Stimulated activated naive CD8-positive, alpha-beta T cell treated with anti-CD3 and anti-CD28 coated beads, Interleukin-15, Interleukin-2, amounts not matched to agents 100 ng/mL and 50 ng/mL, for 24 hours (primary cell): ENCODE results near the gene OLFM2.
"Not testable (repeated sequence)": the region's sequence is repeated elsewhere in the genome, so short reads cannot be mapped to it uniquely, and the experiment has no call there.

Source experiments
- H3K27ac Mint-ChIP-seq: one replicate; pipeline ENCODE4 v1.8.0; 2021; ENCODE audit warnings: mild to moderate bottlenecking, mixed read lengths
- H3K27me3 Mint-ChIP-seq: one replicate; pipeline ENCODE4 v1.8.0; 2021; ENCODE audit warnings: mixed read lengths
- H3K36me3 Mint-ChIP-seq: one replicate; pipeline ENCODE4 v1.8.0; 2021; ENCODE audit warnings: low read depth, mixed read lengths
- H3K4me1 Mint-ChIP-seq: one replicate; pipeline ENCODE4 v1.8.0; 2021; ENCODE audit warnings: low read depth, mixed read lengths
- H3K4me3 Mint-ChIP-seq: one replicate; pipeline ENCODE4 v1.8.0; 2021; ENCODE audit warnings: mild to moderate bottlenecking, mixed read lengths
- H3K9me3 Mint-ChIP-seq: one replicate; pipeline ENCODE4 v1.8.0; 2021; ENCODE audit warnings: mixed read lengths

Gene OLFM2

DNA sequence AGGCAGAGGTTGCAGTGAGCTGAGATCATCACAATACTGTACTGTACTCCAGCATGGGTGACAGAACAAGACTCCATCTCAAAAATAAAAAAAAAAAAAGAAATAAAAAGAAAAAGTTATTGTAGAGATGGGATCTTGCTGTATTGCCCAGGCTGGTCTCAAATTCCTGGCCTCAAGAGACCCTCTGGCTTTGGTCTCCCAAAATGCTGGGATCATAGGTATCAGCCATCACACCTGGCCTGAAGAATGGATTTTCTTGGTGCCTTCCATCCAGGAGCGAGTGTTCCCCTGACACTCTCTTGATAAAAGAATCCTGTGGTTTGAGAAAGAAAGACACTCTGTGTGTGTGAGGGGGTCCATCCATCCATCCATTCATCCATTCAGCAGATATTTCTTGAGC is 4.7 kb downstream of the OLFM2 start:
- Mint-ChIP-seq H3K27ac (no peak overlapping the region), H3K27me3 (peaks cover 42% of the 10 kb centered on the region), H3K4me1 (peaks cover 20% of the 10 kb centered on the region), H3K4me3 (no peak overlapping the region), H3K36me3 (no peaks in the 10 kb centered on the region), H3K9me3 (no peaks in the 10 kb centered on the region)

GRCh38 chr19:9923440-9923839 is 12.9 kb downstream of the OLFM2 start:
- Mint-ChIP-seq H3K4me1 (no peaks in the 10 kb centered on the region), H3K9me3 (no peaks in the 10 kb centered on the region), H3K4me3 (no peak overlapping the region), H3K27ac (no peak overlapping the region), H3K27me3 (peaks cover 9% of the 10 kb centered on the region), H3K36me3 (no peaks in the 10 kb centered on the region)

DNA sequence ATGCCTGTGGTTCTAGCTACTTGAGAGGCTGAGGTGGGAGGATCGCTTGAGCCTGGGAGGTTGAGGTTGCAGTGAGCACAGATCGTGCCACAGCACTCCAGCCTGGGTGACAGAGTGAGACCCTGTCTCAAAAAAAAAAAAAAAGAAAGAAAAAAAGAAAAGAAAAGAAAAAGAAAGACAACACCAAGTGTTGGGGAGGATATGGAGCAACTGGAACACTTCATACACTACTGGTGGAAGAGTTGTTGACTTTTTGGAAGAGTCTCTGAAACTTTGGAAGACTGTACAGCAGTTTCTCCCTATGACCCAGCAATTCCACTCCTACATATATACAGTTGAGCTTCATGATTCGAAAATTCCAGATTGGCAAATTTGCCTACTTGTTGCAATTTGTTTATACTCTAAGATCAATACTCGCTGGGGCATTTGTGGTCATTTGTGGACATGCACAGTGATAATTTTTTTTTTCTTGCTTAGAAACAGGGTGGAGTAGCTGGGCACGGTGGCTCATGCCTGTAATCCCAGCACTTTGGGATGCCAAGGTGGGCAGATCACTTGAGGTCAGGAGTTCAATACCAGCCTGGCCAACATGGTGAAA is 13.4 kb downstream of the OLFM2 start:
- not testable (repeated sequence) for H3K36me3 Mint-ChIP-seq, H3K27ac Mint-ChIP-seq, H3K4me3 Mint-ChIP-seq, H3K4me1 Mint-ChIP-seq, H3K9me3 Mint-ChIP-seq
- peaks cover 10% of the 10 kb centered on the region for H3K27me3 Mint-ChIP-seq

DNA sequence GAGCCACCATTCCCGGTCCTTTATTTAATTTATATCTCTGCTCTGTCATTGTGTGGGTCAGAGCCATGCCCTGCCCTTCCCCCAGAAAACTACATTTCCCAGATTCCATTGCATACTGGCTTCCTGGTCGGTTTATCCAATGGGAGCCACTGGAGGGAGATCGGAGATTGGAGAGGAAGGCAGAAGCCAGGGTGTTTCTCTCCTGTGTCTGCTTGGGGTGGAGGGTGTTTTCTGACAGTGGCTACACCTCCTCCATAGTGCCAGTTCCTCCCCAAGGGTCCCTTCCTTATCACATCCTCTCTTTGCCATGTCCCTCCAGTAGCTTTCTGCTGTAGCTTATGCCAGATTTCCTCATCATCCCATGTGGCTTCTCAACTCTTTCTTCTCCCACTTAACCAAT is 19.0 kb downstream of the OLFM2 start:
- no peaks in the 10 kb centered on the region for H3K36me3 Mint-ChIP-seq
- H3K9me3 Mint-ChIP-seq, result no peaks in the 10 kb centered on the region
- no peak overlapping the region for H3K27ac Mint-ChIP-seq
- H3K4me3 Mint-ChIP-seq, result no peak overlapping the region
- peaks cover 10% of the 10 kb centered on the region for H3K4me1 Mint-ChIP-seq
- peaks cover 33% of the 10 kb centered on the region for H3K27me3 Mint-ChIP-seq

DNA sequence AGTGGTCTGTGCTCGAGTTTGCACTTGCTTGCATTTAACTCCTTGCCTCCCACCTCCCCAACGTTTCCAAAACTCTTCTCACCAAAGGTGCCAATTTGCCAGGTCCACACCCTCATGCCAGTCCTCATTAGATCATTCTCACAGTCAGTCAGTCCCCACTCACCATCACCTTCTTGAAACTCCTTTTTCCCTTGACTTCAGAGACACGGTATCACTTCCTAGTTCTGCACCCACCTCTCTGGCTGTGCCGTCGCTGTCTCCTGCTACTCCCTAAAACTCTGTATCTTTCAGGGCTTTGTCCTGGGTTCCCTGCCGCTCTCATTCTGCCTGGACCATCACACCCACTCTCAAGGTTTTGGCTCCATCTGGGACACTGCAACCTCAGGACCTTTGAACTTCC is 19.6 kb downstream of the OLFM2 start:
- Mint-ChIP-seq H3K27me3 (peaks cover 33% of the 10 kb centered on the region), H3K27ac (no peak overlapping the region), H3K9me3 (no peaks in the 10 kb centered on the region), H3K4me1 (peaks cover 10% of the 10 kb centered on the region), H3K4me3 (no peak overlapping the region), H3K36me3 (no peaks in the 10 kb centered on the region)

GRCh38 chr19:9914315-9915207 is 21.8 kb downstream of the OLFM2 start:
- H3K9me3 Mint-ChIP-seq, result no peaks in the 10 kb centered on the region
- no peaks in the 10 kb centered on the region for H3K36me3 Mint-ChIP-seq
- peaks cover 34% of the 10 kb centered on the region for H3K27me3 Mint-ChIP-seq
- H3K27ac Mint-ChIP-seq, result no peak overlapping the region
- H3K4me1 Mint-ChIP-seq, result peaks cover 10% of the 10 kb centered on the region
- peak overlapping the region; percentile 75 for H3K4me3 Mint-ChIP-seq

DNA sequence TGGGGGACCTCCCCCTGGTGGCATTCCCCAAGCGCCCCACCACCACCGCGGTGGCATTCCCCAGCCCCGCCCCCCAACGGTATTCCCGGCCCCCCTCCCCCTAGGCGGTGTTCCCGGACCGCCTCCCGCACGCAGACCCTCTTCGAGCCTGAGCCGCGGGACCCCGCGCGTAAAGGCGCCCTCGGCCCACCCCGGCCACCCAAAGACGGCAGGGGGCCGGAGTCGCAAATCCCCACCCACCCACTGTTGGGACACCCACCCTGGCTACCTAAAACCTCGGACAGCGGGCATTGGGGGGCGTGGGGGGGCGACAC is 22.4 kb downstream of the OLFM2 start:
- Mint-ChIP-seq H3K9me3 (no peaks in the 10 kb centered on the region), H3K27ac (no peak overlapping the region), H3K4me3 (peak overlapping the region; percentile 75), H3K27me3 (peaks cover 40% of the 10 kb centered on the region), H3K36me3 (no peaks in the 10 kb centered on the region), H3K4me1 (peaks cover 10% of the 10 kb centered on the region)

DNA sequence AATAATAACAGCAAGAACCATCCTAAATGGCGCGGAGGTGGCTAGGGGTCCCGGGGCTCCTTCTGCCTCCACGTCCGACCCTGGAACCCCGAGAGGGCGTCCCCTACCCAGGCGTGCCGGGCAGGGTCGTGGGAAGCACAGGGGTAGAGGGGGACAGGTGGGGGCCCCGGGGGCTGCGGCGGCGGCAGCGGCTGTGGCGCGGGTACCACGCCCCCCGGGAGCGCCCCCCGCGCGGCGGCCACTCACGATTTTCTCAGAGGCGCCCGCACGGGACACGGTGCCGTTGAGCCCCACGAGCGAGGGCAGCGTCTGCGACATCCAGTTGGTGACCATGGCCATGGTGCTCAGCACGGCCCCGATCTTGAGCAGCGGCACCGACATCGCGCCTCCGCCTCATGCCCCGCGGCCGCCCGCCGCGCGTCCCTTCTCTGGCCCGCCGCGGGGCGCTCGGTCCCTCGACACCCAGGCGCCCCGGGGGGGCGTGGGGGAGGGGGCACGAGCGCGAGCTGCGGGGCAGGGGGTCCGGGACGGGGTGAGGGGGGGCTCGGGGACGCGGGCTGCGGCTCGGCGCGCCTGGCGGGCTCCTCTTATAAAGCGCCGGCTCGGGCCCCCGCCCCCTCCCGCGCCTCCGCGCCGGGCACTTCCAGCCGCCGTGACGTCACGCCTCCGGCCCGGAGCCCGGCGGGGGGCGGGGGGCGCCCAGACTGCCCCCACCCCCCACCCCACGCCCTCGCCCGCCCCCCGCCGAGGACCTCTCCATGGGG is 22.9 kb downstream of the OLFM2 start:
- Mint-ChIP-seq H3K36me3 (no peaks in the 10 kb centered on the region), H3K27ac (no peak overlapping the region), H3K27me3 (peaks cover 35% of the 10 kb centered on the region), H3K4me1 (peaks cover 10% of the 10 kb centered on the region), H3K4me3 (peak overlapping the region; percentile 59), H3K9me3 (no peaks in the 10 kb centered on the region)

DNA sequence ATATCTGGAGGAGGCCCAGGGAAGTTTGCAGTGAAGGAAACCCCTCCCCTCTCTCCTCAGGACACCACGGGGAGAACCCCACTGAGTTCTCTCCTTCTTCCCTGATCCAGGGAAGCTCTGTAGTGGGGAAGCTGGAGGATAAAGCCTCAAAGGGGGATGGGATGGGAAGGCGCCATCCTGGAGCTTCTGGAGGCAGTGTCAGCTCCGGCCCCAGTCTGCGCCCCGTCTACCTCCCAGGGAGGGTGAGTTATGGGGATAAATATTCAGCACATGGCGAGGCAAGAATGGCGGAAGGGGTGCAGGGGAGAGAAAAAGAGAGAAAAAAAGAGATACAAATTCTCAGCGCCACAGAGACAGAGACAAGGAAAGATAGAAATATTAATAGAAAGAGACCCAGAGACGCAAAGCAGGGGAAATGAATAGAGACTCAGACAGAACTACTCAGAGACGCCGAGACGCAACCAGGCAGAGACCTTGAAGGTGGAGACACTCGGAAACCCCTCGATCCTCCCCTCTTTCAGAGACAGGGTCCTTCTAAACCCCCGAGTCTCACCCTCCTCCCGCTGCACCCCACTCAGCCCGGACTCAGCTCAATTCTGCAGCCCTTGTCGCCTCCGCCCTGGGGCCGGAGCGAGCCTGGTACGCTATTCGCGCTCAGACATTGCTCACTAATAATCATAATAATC is 23.6 kb downstream of the OLFM2 start:
- no peak overlapping the region for H3K27ac Mint-ChIP-seq
- H3K36me3 Mint-ChIP-seq, result no peaks in the 10 kb centered on the region
- H3K4me3 Mint-ChIP-seq, result peak overlapping the region; percentile 59
- H3K4me1 Mint-ChIP-seq, result peaks cover 10% of the 10 kb centered on the region
- no peaks in the 10 kb centered on the region for H3K9me3 Mint-ChIP-seq
- peaks cover 34% of the 10 kb centered on the region for H3K27me3 Mint-ChIP-seq

GRCh38 chr19:9911524-9912185 is 24.7 kb downstream of the OLFM2 start:
- no peaks in the 10 kb centered on the region for H3K36me3 Mint-ChIP-seq
- H3K4me1 Mint-ChIP-seq, result peaks cover 10% of the 10 kb centered on the region
- no peaks in the 10 kb centered on the region for H3K9me3 Mint-ChIP-seq
- H3K27ac Mint-ChIP-seq, result no peak overlapping the region
- H3K27me3 Mint-ChIP-seq, result peaks cover 24% of the 10 kb centered on the region
- H3K4me3 Mint-ChIP-seq, result no peak overlapping the region

DNA sequence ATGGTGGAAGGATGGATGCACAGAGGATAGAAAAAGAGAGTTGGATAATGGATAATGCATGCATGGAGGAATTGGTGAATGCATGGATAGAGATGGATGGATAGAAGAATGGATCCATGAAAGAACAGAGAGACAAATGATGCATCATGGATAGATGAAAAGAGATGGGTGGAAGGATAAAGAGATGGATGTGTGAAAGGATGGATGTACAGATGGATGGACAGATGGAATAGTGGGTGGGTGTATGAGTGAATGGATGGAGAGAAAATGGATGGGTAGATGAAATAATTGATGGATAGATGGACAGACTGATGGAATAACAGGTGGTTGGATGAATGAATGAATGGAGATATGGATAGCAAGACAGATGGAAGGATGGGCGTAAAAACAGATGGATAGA is 25.7 kb downstream of the OLFM2 start:
- no peak overlapping the region for H3K27ac Mint-ChIP-seq
- no peaks in the 10 kb centered on the region for H3K36me3 Mint-ChIP-seq
- H3K4me3 Mint-ChIP-seq, result no peak overlapping the region
- H3K9me3 Mint-ChIP-seq, result no peaks in the 10 kb centered on the region
- H3K4me1 Mint-ChIP-seq, result peaks cover 10% of the 10 kb centered on the region
- H3K27me3 Mint-ChIP-seq, result peaks cover 16% of the 10 kb centered on the region

GRCh38 chr19:9909251-9909650 is 27.1 kb downstream of the OLFM2 start:
- Mint-ChIP-seq H3K27me3 (peaks cover 11% of the 10 kb centered on the region), H3K4me1 (peaks cover 5% of the 10 kb centered on the region), H3K9me3 (no peaks in the 10 kb centered on the region), H3K36me3 (no peaks in the 10 kb centered on the region), H3K27ac (no peak overlapping the region), H3K4me3 (no peak overlapping the region)

DNA sequence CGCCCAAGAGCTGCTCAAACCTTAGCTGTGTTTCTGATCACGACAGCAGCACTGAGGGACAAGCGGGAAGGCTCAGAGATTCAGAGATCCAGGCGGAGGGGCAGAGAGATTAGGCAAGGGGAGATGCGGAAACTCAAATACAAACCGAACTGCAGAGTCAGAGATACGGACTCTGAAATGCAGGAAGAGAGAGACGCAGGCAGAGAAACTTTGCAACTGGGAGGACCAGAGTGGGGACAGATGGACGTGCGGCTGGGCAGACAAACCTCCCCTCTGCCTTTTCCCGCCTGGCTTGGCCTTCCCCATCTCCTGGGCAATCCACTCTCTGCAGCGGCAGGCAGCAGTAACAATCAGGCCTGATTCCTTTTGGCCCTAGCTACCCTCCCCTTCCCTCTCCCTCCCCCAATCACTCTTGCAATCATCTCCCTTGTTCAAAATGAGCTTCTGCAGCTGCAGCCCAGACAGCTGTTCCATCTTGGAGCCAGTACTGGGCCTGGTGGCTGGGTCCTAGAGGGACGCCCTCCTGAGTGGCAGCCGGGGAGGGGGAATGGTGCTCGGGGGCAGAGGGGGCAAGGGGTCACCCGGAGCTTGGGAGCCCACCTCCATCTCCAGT is 29.7 kb downstream of the OLFM2 start:
- H3K27me3 Mint-ChIP-seq, result peaks cover 11% of the 10 kb centered on the region
- no peaks in the 10 kb centered on the region for H3K4me1 Mint-ChIP-seq
- H3K4me3 Mint-ChIP-seq, result no peak overlapping the region
- H3K9me3 Mint-ChIP-seq, result no peaks in the 10 kb centered on the region
- no peak overlapping the region for H3K27ac Mint-ChIP-seq
- H3K36me3 Mint-ChIP-seq, result no peaks in the 10 kb centered on the region

GRCh38 chr19:9903336-9903735 is 33.0 kb downstream of the OLFM2 start:
- no peaks in the 10 kb centered on the region for H3K4me1 Mint-ChIP-seq
- H3K4me3 Mint-ChIP-seq, result no peak overlapping the region
- H3K9me3 Mint-ChIP-seq, result no peaks in the 10 kb centered on the region
- no peak overlapping the region for H3K27ac Mint-ChIP-seq
- H3K27me3 Mint-ChIP-seq, result peaks cover 12% of the 10 kb centered on the region
- no peaks in the 10 kb centered on the region for H3K36me3 Mint-ChIP-seq
